GM19372 (cell line): ENCODE results near the gene ARPC1A.
"Not testable (repeated sequence)": the region's sequence is repeated elsewhere in the genome, so short reads cannot be mapped to it uniquely, and the experiment has no call there.

Source experiments
- ATAC-seq: cut with Tn5 transposase; IDR thresholded peaks from one replicate; pipeline ENCODE4 v1.9.1; 2021; ENCODE audit warnings: mild to moderate bottlenecking, low read depth, moderate library complexity; ENCODE audit not compliant: unreplicated experiment

ARPC1A gene

GRCh38 chr7:99314504-99314903 lies 11.2 kb upstream of the ARPC1A start:
- no peak for ATAC-seq

DNA sequence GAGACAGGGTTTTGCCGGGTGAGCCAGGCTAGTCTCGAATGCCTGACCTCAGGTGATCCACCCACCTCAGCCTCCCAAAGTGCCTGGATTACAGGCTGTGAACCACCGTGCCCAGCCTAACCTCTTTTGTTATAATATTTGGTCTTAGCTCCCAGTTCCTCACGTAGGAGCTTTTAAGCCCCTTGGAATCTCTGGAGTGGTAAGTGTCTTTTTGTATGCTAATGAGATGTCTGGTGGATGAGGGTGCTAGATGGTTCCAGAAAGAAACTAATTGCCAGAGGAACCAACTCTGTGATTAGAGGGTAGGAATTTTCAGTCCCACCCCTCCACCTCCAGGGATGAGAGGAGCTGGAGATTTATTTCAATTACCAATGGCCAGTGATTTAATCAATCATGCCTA lies 5.3 kb upstream of the ARPC1A start:
- no peak for ATAC-seq

- not testable (repeated sequence) for ATAC-seq
These were observed 3.0 kb upstream of the ARPC1A start for GRCh38 chr7:99322659-99323058.

GRCh38 chr7:99324559-99324958 lies 1.1 kb upstream of the ARPC1A start:
- ATAC-seq: no peak

DNA sequence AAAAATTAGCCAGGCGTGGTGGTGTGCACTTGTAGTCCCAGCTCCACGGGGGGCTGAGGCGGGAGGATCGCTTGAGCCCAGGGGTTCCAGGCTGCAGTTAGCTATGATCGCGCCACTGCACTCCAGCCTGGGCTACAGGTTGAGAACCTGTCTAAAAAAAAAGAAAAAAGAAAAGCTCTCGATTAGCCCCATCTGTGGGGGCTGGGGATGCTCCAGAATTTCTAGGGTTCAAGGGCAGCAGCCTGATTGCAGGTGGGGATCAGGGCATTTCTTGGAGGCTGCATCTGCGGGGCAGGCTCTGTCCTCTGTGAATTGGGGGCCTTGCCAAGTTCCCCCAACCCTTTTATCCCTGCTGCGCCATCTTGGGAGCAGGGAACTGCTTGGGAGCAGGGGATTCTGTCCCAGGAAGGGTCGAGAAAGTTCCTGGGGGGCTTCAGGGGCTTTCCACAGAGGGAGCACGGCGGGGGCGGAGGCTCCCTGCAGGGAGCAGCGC lies 651 bp upstream of the ARPC1A start:
- no peak for ATAC-seq

GRCh38 chr7:99326408-99326782 lies 697 bp downstream of the ARPC1A start:
- no peak for ATAC-seq

DNA sequence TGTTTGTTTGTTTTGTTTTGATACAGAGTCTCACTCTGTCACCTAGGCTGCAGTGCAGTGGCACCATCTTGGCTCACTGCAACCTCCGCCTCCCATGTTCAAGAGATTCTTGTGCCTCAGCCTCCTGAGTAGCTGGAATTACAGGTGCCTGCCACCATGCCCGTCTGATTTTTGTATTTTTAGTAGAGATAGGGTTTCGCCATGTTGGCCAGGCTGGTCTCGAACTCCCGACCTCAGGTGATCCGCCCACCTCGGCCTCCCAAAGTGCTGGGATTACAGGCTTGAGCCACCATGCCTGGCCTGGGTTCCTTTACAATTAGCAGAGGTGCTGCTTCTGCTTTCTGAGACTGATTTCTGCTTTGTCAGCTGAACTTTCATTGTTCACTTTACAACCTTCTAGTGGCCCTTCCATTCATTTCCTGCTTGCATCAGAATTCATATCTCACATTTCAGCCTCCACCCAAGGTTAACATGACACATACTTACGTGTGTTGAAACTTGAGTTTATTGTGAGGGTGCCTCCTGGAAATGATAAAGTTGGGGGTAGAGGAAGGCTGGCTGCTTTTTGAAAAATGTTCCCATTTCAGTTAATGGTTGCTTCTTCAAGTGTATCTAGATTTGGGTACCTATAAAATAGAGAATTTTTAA lies 4.7 kb downstream of the ARPC1A start:
- ATAC-seq: not testable (repeated sequence)

- ATAC-seq: no peak
These were observed 5.3 kb downstream of the ARPC1A start for GRCh38 chr7:99331002-99331401.

GRCh38 chr7:99339595-99339994 lies 13.9 kb downstream of the ARPC1A start:
- no peak for ATAC-seq

GRCh38 chr7:99340659-99341058 lies 15.0 kb downstream of the ARPC1A start:
- ATAC-seq: no peak

DNA sequence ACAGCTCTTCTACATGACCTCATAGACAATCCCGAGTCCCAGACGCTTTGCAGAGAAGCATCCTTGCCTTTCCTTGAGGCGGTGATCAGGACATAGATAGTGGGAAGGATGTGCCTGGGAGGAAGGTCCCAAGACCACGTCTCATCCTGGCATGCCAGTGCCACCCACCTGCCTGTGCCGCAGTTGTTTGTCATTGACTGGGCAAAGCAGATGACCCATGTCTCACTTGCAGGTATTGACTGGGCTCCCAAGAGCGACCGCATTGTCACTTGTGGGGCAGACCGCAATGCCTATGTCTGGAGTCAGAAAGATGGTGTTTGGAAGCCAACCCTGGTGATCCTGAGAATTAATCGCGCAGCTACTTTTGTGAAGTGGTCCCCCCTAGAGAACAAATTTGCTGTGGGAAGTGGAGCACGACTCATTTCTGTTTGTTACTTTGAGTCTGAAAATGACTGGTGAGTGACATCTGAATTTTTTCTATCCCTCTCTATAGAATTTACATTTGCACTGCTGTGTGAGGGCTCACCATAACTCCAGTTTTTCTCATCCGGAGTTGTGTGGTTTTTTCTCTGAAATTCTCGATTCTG lies 18.5 kb downstream of the ARPC1A start:
- ATAC-seq: no peak

GRCh38 chr7:99350641-99351040 lies 24.9 kb downstream of the ARPC1A start:
- not testable (repeated sequence) for ATAC-seq

- no peak for ATAC-seq
These were observed 26.5 kb downstream of the ARPC1A start for GRCh38 chr7:99352247-99352646.

DNA sequence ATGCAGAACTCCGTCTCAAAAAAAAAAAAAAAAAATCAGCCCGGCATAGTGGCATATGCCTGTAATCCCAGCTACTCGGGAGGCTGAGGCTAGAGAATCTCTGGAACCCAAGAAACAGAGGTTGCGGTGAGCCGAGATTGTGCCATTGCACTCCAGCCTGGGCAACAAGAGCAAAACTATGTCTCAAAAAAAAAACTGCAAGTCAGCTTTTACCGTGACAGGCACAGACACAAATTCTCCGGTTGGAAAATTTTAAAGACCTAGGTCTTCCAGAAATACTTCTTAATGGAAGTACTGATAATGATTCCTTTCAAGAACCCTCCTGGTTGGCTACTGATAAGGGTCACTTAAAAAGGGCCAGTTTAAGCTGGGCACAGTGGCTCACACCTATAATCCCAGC lies 29.4 kb downstream of the ARPC1A start:
- no peak for ATAC-seq

GRCh38 chr7:99357701-99358490 lies 32.2 kb downstream of the ARPC1A start:
- ATAC-seq: no peak

DNA sequence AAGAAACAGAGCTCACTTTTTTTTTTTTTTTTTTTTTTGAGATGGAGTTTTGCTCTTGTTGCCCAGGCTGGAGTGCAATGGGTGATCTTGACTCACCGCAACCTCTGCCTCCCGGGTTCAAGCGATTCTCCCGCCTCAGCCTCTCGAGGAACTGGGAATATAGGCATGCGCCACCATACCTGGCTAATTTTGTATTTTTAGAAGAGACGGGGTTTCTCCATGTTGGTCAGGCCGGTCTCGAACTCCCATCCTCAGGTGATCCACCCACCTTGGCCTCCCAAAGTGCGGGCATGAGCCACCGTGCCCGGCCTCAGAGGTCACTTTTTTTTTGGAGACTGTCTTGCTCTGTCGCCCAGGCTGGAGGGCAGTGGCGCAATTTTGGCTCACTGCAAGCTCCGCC lies 32.8 kb downstream of the ARPC1A start:
- ATAC-seq: not testable (repeated sequence)

- no peak for ATAC-seq
These were observed 33.9 kb downstream of the ARPC1A start for GRCh38 chr7:99359465-99360154.

GRCh38 chr7:99362801-99363200 lies 37.1 kb downstream of the ARPC1A start:
- ATAC-seq: no peak

DNA sequence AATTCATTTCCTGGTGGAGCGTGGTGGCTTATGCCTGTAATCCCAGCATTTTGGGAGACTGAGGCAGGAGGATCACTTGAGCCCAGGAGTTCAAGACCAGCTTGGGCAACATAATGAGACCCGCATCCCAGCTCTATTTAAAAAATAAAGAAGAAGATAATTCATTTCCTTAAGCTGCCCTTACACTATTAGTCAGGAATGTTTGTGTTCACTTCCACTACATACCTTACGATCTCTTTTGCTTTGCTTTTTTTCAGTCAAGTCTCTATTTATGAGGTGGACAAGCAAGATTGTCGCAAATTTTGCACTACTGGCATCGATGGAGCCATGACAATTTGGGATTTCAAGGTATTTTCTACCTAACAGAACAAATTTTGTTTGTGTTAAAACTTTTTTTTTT lies 37.6 kb downstream of the ARPC1A start:
- ATAC-seq: no peak

DNA sequence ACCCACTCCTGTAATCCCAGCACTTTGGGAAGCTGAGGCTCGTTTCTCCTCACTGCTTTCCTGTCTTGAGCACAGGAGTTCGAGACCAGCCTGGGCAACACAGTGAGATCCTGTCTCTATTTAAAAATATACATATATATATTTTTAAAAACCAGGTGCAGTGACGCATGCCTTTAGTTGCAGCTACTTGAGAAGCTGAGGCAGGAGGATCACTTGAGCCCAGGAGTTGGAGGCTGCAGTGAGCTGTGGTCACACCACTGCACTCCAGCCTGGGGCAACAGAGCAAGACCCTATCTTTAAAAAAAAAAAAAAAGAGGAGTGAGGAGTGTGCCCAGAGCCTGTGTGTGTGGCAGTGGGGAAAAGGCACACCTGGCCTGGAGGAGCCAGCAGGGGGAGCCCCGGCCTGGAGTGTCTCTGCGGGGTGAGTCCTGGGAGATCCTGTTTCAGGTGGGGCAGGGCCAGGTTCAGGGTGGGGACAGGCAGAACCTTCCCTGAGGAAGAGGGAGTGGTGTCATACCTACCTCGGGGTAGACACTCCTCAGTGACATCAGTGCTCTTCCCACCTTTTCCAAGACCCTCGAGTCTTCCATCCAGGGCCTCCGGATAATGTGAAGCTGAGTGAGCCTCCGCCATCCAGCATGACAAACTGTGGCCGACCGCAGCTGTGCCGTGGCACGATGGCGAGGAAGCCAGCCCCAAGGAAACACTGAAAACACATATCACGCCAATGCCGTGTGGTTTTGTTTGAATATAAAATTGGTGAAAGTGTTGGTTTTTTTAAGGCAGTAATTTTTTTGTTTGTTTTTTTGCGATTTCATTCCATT lies 39.8 kb downstream of the ARPC1A start:
- no peak for ATAC-seq
